Measurements from ENCODE around the gene SDHB. TPM values are rescaled to one million over a fixed set of nuclear protein-coding genes. Genes with fewer than 3 reads are reported as not detected.

The SDHB gene
- polyA plus RNA-seq, 1 donor (not counting 4 experiments of a cell fraction or from before 2014, with no cell fraction given): 228 TPM

DNA sequence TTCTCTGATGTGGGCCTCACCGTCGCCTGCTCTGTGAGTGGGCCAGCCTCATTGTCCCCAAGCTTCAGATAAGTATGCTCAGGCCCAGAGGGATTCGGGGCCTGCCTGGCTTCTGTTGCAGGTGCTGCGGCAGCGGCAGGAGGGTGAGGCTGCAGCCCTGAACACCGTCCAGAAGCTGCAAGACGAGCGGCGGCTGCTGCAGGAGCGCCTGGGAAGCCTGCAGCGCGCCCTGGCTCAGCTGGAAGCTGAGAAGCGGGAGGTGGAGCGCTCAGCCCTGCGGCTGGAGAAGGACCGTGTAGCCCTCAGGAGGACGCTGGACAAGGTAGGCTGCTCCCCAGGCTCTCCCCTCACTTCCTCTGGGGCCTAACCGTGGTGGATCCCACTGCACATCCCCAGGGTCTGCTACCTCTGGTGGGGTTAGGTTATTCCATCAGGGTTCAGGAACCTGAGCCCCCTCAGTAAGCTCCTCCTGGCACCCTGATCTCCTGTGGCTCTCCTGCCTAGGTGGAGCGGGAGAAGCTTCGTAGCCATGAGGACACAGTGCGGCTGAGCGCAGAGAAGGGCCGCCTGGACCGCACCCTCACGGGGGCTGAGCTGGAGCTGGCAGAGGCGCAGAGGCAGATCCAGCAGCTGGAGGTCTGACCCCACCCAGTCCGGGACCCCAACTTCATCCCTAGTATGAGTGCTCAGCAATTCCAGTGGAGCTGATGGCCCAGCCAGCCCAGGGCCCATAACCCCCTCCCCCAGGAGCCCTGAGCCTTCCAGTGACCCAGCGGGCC lies 83.5 kb downstream of the SDHB start:
- H3K4me3 ChIP-seq (ENCODE audit: control insufficient read depth in 2 of 3, extremely low read depth in 1 of 3, insufficient read depth in 2 of 3, low read depth in 1 of 3, low read length in 3 of 3): no peak overlapping the region

DNA sequence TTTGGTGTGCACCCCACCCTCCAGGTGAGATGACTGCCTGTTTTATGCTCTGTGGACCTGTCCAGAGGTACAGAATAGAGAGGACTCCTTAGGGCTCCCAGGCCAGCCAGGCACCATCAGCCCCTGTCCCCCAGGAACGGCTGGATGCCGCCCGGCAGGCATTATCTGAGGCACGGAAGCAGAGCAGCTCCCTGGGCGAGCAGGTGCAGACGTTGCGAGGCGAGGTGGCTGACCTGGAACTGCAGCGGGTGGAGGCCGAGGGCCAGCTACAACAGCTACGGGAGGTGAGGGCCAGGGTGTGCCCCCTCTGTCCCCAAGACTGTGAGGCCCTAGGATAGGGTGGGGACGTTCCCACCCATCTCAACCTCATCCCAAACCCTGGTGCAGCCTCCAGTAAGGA lies 84.2 kb downstream of the SDHB start:
- H3K9me3 ChIP-seq (ENCODE audit: control insufficient read depth, low read depth, low read length): no peaks in the 10 kb centered on the region
- H3K9me1 ChIP-seq (ENCODE audit: control insufficient read depth, extremely low read depth, insufficient read depth, low read length): no peaks in the 10 kb centered on the region
- H3K36me3 ChIP-seq (ENCODE audit: control insufficient read depth in 2 of 2, extremely low read depth in 1 of 2, insufficient read depth in 2 of 2, low read length in 2 of 2): peaks cover 5% of the 10 kb centered on the region in 2 experiments
- no peak for DNase-seq (ENCODE audit: low read depth, low spot score)
- no peaks in the 10 kb centered on the region for H4K20me1 ChIP-seq (ENCODE audit: control insufficient read depth, extremely low read depth, insufficient read depth, low read length)
- no peak overlapping the region for H3K4me3 ChIP-seq (ENCODE audit: control insufficient read depth in 2 of 3, extremely low read depth in 1 of 3, insufficient read depth in 2 of 3, low read depth in 1 of 3, low read length in 3 of 3)
- H3K27me3 ChIP-seq (ENCODE audit: control insufficient read depth, extremely low read depth, insufficient read depth, low read length): no peaks in the 10 kb centered on the region
- peaks cover 4% of the 10 kb centered on the region for H3K4me1 ChIP-seq (ENCODE audit: control insufficient read depth, extremely low read depth, insufficient read depth, low read length)
- no peak overlapping the region for H3K9ac ChIP-seq (ENCODE audit: control insufficient read depth, extremely low read depth, insufficient read depth, low read length)
- no peak overlapping the region for H3K27ac ChIP-seq (ENCODE audit: control insufficient read depth, insufficient read depth, low read length)
- dilution Hi-C loops (cut with MboI; ENCODE audit: extremely low pct_ligation_motif_present, low sequenced_read_pairs): no loop called here
- no peak overlapping the region for H2AFZ ChIP-seq (ENCODE audit: control insufficient read depth, low read length)
- no peak overlapping the region for H3K4me2 ChIP-seq (ENCODE audit: control insufficient read depth, extremely low read depth, insufficient read depth, low read depth, low read length)
- FAIRE-seq: no peak
- H3K79me2 ChIP-seq (ENCODE audit: control insufficient read depth, insufficient read depth, low read length): no peaks in the 10 kb centered on the region
- no peak for TF ChIP-seq CTCF (optimal IDR thresholded peaks at IDR 0.05 in 1 of 3, IDR thresholded peaks at IDR 0.05 in 1 of 3, conservative IDR thresholded peaks at IDR 0.05 in 1 of 3; ENCODE audit: extremely low read depth in 1 of 3, insufficient read depth in 2 of 3, low read length in 3 of 3)
- no peak for TF ChIP-seq EZH2 (IDR thresholded peaks at IDR 0.05; ENCODE audit: low read length)

More for the DNA sequence above, 83.5 kb downstream of the SDHB start:
- no peaks in the 10 kb centered on the region for H3K79me2 ChIP-seq (ENCODE audit: control insufficient read depth, insufficient read depth, low read length)
- TF ChIP-seq EZH2 (IDR thresholded peaks at IDR 0.05; ENCODE audit: low read length): no peak
- TF ChIP-seq CTCF (optimal IDR thresholded peaks at IDR 0.05 in 1 of 3, IDR thresholded peaks at IDR 0.05 in 1 of 3, conservative IDR thresholded peaks at IDR 0.05 in 1 of 3; ENCODE audit: extremely low read depth in 1 of 3, insufficient read depth in 2 of 3, low read length in 3 of 3): no peak
- dilution Hi-C loops (cut with MboI; ENCODE audit: extremely low pct_ligation_motif_present, low sequenced_read_pairs): no loop called here
- H3K9me3 ChIP-seq (ENCODE audit: control insufficient read depth, low read depth, low read length): no peaks in the 10 kb centered on the region
- DNase-seq (ENCODE audit: low read depth, low spot score) (no peak), FAIRE-seq (no peak)
- no peak overlapping the region for H2AFZ ChIP-seq (ENCODE audit: control insufficient read depth, low read length)
- peaks cover 4% of the 10 kb centered on the region for H3K4me1 ChIP-seq (ENCODE audit: control insufficient read depth, extremely low read depth, insufficient read depth, low read length)
- H4K20me1 ChIP-seq (ENCODE audit: control insufficient read depth, extremely low read depth, insufficient read depth, low read length): no peaks in the 10 kb centered on the region
- H3K9me1 ChIP-seq (ENCODE audit: control insufficient read depth, extremely low read depth, insufficient read depth, low read length): no peaks in the 10 kb centered on the region
- H3K36me3 ChIP-seq (ENCODE audit: control insufficient read depth in 2 of 2, extremely low read depth in 1 of 2, insufficient read depth in 2 of 2, low read length in 2 of 2): peaks cover 5% of the 10 kb centered on the region in 2 experiments
- H3K9ac ChIP-seq (ENCODE audit: control insufficient read depth, extremely low read depth, insufficient read depth, low read length): no peak overlapping the region
- H3K27me3 ChIP-seq (ENCODE audit: control insufficient read depth, extremely low read depth, insufficient read depth, low read length): no peaks in the 10 kb centered on the region
- no peak overlapping the region for H3K27ac ChIP-seq (ENCODE audit: control insufficient read depth, insufficient read depth, low read length)
- no peak overlapping the region for H3K4me2 ChIP-seq (ENCODE audit: control insufficient read depth, extremely low read depth, insufficient read depth, low read depth, low read length)

All from keratinocyte (primary cell).